Activated T-helper 1 cell treated with anti-CD3 and anti-CD28 coated beads, Interleukin-12 subunit alpha, Interleukin-12 subunit beta, Interleukin-2, Interleukin-4 antibody, amounts not matched to agents 30 ng/mL and 10 ng/mL and 1 ng/mL, durations not matched to agents 14 hours and 24 hours and 36 hours (primary cell): Measurements from ENCODE around the gene SETD2. TPM values are rescaled to one million over a fixed set of nuclear protein-coding genes. Genes with fewer than 3 reads are reported as not detected.
A peak's percentile ranks its signal among the peaks of the same experiment; 100 is the strongest.
"Not testable (repeated sequence)": the region's sequence is repeated elsewhere in the genome, so short reads cannot be mapped to it uniquely, and the experiment has no call there.

Experiments
- DNase-seq: peaks from one replicate; pipeline ENCODE4 v3.0.0; 2021; ENCODE audit warnings: low spot score
- H3K27ac Mint-ChIP-seq: one replicate; pipeline ENCODE4 v1.8.0; 2021; ENCODE audit warnings: mild to moderate bottlenecking, mixed read lengths
- H3K27me3 Mint-ChIP-seq: one replicate; pipeline ENCODE4 v1.8.0; 2022; ENCODE audit warnings: mild to moderate bottlenecking, moderate library complexity, mixed read lengths; ENCODE audit not compliant: insufficient read depth
- H3K36me3 Mint-ChIP-seq: one replicate; pipeline ENCODE4 v1.8.0; 2021; ENCODE audit warnings: low read depth, mixed read lengths
- H3K4me1 Mint-ChIP-seq: one replicate; pipeline ENCODE4 v1.8.0; 2021; ENCODE audit warnings: low read depth, mixed read lengths
- H3K4me3 Mint-ChIP-seq: one replicate; pipeline ENCODE4 v1.8.0; 2021; ENCODE audit warnings: mild to moderate bottlenecking, moderate library complexity, mixed read lengths
- H3K9me3 Mint-ChIP-seq: one replicate; pipeline ENCODE4 v1.8.0; 2021; ENCODE audit warnings: mixed read lengths
- intact Hi-C: fragments of 100-400 bp; cut with micrococcal nuclease; formaldehyde crosslinking; loops from one replicate; pipeline ENCODE4 v1.15.1; 2024
- total RNA-seq: library from RNA; stranded (reverse); gene quantifications from 2 replicates; pipeline ENCODE4 v1.2.3, GENCODE V29; 2022

SETD2 gene
- total RNA-seq, 1 donor from 2014 or later, result 41.2 TPM

DNA sequence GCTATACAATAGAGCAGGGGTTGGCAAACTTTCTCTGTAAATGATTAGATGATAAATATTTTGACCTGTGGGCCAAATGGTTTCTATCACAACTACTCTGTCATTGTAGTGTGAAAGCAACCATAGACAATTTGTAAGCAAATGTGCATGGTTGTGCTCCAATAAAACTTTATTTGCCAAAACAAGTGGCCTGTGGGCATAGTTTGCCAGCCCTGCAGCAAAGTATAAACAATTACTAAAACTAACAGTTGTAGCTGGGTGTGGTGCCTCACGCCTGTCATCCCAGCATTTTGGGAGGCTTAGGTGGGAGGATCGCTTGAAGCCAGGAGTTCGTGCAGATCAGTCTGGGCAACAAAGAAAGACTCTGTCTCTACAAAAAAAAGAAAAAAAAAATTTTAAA is 122.8 kb downstream of the SETD2 start:
- H3K27me3 Mint-ChIP-seq, result no peaks in the 10 kb centered on the region
- no peak overlapping the region for H3K4me3 Mint-ChIP-seq
- DNase-seq, result no peak
- intact Hi-C loops, result no loop called here
- peaks cover 11% of the 10 kb centered on the region for H3K4me1 Mint-ChIP-seq
- H3K36me3 Mint-ChIP-seq, result peaks cover 40% of the 10 kb centered on the region
- peaks cover 4% of the 10 kb centered on the region for H3K9me3 Mint-ChIP-seq
- no peak overlapping the region for H3K27ac Mint-ChIP-seq

DNA sequence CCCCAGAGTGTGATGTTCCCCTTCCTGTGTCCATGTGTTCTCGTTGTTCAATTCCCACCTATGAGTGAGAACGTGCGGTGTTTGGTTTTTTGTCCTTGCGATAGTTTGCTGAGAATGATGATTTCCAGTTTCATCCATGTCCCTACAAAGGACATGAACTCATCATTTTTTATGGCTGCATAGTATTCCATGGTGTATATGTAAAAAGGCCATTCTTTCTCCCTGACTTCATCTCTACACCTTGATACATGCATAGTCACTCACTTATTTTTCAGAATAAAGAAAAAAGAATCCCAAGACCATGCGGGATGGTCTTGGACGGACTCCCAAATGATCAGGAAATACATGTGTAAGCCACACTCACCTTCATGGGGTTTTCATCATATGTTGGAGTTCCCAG is 126.6 kb downstream of the SETD2 start:
- H3K9me3 Mint-ChIP-seq, DNase-seq, H3K27me3 Mint-ChIP-seq, H3K4me3 Mint-ChIP-seq: not testable (repeated sequence)
- Mint-ChIP-seq H3K27ac (peak overlapping the region; percentile 61), H3K4me1 (peaks cover 11% of the 10 kb centered on the region), H3K36me3 (peaks cover 52% of the 10 kb centered on the region)
- intact Hi-C loops, result loop anchor here (1.0 to 5.0 kb wide), 2 partner anchors 20 to 245 kb away; partner anchors contain the start of genes KIF9 and KLHL18

DNA sequence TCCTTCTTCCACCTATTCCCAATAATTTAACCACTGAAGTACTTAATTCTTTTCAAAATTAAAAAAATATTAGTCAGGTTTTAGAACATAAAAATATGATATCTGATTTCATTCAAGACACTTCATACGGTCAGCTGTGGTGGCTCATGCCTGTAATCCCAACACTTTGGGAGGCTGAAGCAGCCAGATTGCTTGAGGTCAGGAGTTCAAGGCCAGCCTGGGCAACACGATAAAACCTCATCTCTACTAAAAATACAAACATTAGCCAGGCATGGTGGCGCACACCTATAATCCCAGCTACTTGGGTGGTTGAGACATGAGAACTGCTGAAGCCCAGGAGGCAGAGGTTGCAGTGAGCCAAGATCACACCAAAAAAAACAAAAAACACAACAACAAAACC is 127.8 kb downstream of the SETD2 start:
- Mint-ChIP-seq H3K9me3 (peaks cover 4% of the 10 kb centered on the region), H3K4me1 (peaks cover 16% of the 10 kb centered on the region), H3K27me3 (no peaks in the 10 kb centered on the region), H3K36me3 (peaks cover 51% of the 10 kb centered on the region), H3K4me3 (no peak overlapping the region), H3K27ac (no peak overlapping the region)
- no peak for DNase-seq
- intact Hi-C loops, result loop anchor here (5.0 kb wide), 1 partner anchor 246 kb away; the partner anchor contains the start of genes KIF9 and KLHL18

DNA sequence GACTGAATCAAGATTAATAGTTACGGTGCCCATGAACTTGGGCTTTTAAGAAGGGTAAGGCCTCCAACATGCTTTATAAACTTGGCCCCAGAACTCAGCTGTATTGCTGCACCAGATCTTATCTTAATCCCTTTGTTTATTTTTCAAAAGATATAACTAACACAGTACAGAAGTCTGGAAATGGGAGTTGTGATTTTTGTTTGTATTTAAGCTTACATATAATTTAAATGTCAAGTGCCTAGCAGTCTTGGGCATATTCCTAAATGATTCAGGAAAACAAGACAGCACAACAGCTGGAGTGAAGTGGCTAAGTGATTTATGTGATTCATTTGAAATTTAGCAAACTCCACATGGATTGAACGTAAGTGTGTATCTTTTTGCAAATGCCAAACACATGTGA is 128.3 kb downstream of the SETD2 start:
- intact Hi-C loops, result loop anchor here (5.0 kb wide), 1 partner anchor 247 kb away; the partner anchor contains the start of genes KIF9 and KLHL18
- no peak for DNase-seq
- Mint-ChIP-seq H3K4me1 (peaks cover 21% of the 10 kb centered on the region), H3K4me3 (no peak overlapping the region), H3K36me3 (peaks cover 48% of the 10 kb centered on the region), H3K27me3 (no peaks in the 10 kb centered on the region), H3K27ac (no peak overlapping the region), H3K9me3 (peaks cover 4% of the 10 kb centered on the region)

DNA sequence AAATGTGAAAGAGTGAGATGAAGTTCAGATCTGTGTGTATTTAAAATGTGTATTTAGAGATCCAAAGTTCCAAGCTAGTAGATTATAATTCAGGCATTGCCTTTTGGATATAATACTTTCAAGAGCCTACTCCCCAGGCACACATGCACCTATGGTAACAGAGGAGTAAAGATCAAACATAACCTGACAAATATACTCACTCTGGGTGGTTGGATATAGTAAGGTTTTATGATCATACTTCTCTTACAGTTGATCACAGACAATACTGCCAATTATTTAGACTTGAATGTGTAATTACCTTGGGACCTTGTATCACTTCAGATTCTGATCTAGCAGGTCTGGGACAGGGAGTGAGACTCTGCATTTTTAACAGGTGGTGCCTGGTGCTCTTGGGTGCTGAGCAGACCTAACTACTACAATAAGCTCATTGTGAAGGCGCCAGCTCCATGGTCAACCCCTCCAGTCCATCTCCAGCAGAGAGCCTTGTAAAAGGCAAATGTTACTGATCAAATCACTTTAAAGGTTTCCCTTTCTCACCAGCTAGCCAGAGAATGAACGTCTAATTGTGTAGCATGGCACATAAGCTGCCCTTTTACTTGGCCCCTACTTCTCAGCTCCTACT is 128.9 kb downstream of the SETD2 start:
- Mint-ChIP-seq H3K4me1 (peaks cover 27% of the 10 kb centered on the region), H3K4me3 (no peak overlapping the region), H3K9me3 (peaks cover 4% of the 10 kb centered on the region), H3K36me3 (peaks cover 44% of the 10 kb centered on the region), H3K27me3 (no peaks in the 10 kb centered on the region), H3K27ac (no peak overlapping the region)
- no peak for DNase-seq
- intact Hi-C loops, result loop anchor here (5.0 kb wide), 2 partner anchors 78 to 247 kb away; partner anchors contain the start of genes KIF9 and KLHL18

GRCh38 chr3:47031041-47031440 is 132.9 kb downstream of the SETD2 start:
- intact Hi-C loops, result loop anchor here (1.0 to 5.0 kb wide), 2 partner anchors 12 to 74 kb away; no protein-coding TSS in a partner anchor
- not testable (repeated sequence) for H3K27me3 Mint-ChIP-seq, H3K9me3 Mint-ChIP-seq, DNase-seq
- Mint-ChIP-seq H3K4me3 (peak overlapping the region; percentile 19), H3K36me3 (peaks cover 24% of the 10 kb centered on the region), H3K27ac (peak overlapping the region; percentile 61), H3K4me1 (peaks cover 21% of the 10 kb centered on the region)

GRCh38 chr3:47028667-47029066 is 135.2 kb downstream of the SETD2 start:
- Mint-ChIP-seq H3K4me1 (peaks cover 33% of the 10 kb centered on the region), H3K27ac (no peak overlapping the region), H3K27me3 (no peaks in the 10 kb centered on the region), H3K9me3 (no peaks in the 10 kb centered on the region), H3K4me3 (no peak overlapping the region), H3K36me3 (peaks cover 8% of the 10 kb centered on the region)
- DNase-seq, result no peak
- intact Hi-C loops, result no loop called here

DNA sequence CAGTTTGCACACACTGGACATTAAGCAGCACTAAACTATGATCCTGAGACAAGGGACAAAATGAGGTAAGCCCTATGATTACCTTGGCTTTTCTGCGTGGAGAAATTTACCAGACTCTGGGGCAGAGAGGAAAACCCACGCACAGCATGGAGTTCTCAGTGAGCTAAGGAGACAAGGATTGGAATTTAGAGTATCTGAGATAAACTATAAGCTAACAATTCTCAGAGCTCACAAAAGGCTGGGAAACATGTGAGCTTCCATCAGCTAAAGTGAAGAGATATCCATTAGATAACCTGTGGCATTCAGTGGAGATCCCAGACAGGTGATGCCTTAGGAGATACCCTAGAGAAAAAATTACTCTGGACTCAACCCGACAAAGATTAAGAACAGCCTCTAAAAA is 135.8 kb downstream of the SETD2 start:
- intact Hi-C loops, result no loop called here
- Mint-ChIP-seq H3K27me3 (no peaks in the 10 kb centered on the region), H3K27ac (no peak overlapping the region), H3K4me1 (peaks cover 33% of the 10 kb centered on the region), H3K4me3 (no peak overlapping the region), H3K9me3 (no peaks in the 10 kb centered on the region), H3K36me3 (peaks cover 6% of the 10 kb centered on the region)
- no peak for DNase-seq

GRCh38 chr3:47026432-47026831 is 137.5 kb downstream of the SETD2 start:
- H3K4me3 Mint-ChIP-seq, H3K36me3 Mint-ChIP-seq, H3K9me3 Mint-ChIP-seq, intact Hi-C loops, H3K27ac Mint-ChIP-seq, H3K27me3 Mint-ChIP-seq, DNase-seq: not testable (repeated sequence)
- H3K4me1 Mint-ChIP-seq, result peaks cover 31% of the 10 kb centered on the region

GRCh38 chr3:47024932-47025331 is 139.0 kb downstream of the SETD2 start:
- DNase-seq, result no peak
- H3K4me1 Mint-ChIP-seq, result peaks cover 23% of the 10 kb centered on the region
- no peaks in the 10 kb centered on the region for H3K27me3 Mint-ChIP-seq
- H3K4me3 Mint-ChIP-seq, result no peak overlapping the region
- intact Hi-C loops, result no loop called here
- peaks cover 7% of the 10 kb centered on the region for H3K36me3 Mint-ChIP-seq
- no peaks in the 10 kb centered on the region for H3K9me3 Mint-ChIP-seq
- no peak overlapping the region for H3K27ac Mint-ChIP-seq

- H3K27ac Mint-ChIP-seq, result no peak overlapping the region
- intact Hi-C loops, result no loop called here
Observed at GRCh38 chr3:47022641-47023071, 141.3 kb downstream of the SETD2 start.

GRCh38 chr3:47020311-47020710 is 143.6 kb downstream of the SETD2 start:
- Mint-ChIP-seq H3K27me3 (no peaks in the 10 kb centered on the region), H3K27ac (peak overlapping the region; percentile 87), H3K36me3 (peaks cover 26% of the 10 kb centered on the region), H3K4me1 (peaks cover 57% of the 10 kb centered on the region), H3K4me3 (no peak overlapping the region), H3K9me3 (no peaks in the 10 kb centered on the region)
- no peak for DNase-seq
- intact Hi-C loops, result no loop called here

More at GRCh38 chr3:47022641-47023071, 141.3 kb downstream of the SETD2 start:
- Mint-ChIP-seq H3K9me3 (no peaks in the 10 kb centered on the region), H3K27me3 (no peaks in the 10 kb centered on the region), H3K36me3 (peaks cover 17% of the 10 kb centered on the region), H3K4me1 (peaks cover 45% of the 10 kb centered on the region), H3K4me3 (no peak overlapping the region)
- no peak for DNase-seq

GRCh38 chr3:47019201-47019600 is 144.7 kb downstream of the SETD2 start:
- Mint-ChIP-seq H3K9me3 (no peaks in the 10 kb centered on the region), H3K27ac (peak overlapping the region; percentile 72), H3K4me1 (peaks cover 54% of the 10 kb centered on the region), H3K4me3 (peak overlapping the region; percentile 24), H3K27me3 (no peaks in the 10 kb centered on the region), H3K36me3 (peaks cover 30% of the 10 kb centered on the region)
- DNase-seq, result peak; percentile 50
- intact Hi-C loops, result loop anchor here (1.0 to 5.0 kb wide), 8 partner anchors 12 to 305 kb away; partner anchors contain the start of genes KIF9, KLHL18, NBEAL2 and SETD2
